ENCODE measurements around the gene KIAA0232.
"Not testable (repeated sequence)": the region's sequence is repeated elsewhere in the genome, so short reads cannot be mapped to it uniquely, and the experiment has no call there.

The KIAA0232 gene

GRCh38 chr4:6881908-6882307 is 99.4 kb downstream of the KIAA0232 start:
- DNase-seq (ENCODE audit: low read depth), result no peak

DNA sequence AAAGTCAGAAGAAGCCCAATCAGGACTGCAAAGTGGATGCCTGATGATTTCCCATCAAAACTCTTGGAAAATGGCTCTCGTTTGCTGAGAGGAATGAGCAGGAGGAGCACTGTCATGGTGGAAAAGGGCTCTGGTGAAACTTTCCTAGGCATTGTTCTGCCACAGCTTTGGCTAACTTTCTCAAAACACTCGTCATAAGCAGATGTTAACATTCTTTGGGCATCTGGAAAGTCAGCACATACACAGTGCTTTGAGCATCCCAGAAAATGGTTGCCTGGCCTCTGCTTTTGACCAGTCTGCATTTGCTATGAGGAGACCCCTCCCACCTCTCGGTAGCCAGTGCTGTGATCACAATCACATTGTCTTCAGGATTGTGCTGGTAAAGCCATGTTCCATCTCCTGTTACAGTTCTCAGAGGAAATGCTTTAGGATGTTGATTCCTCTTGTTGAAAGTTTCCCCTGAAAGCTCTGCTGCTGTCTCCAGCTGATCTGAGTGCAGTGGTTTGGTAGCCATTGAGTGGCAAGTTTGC is 101.9 kb downstream of the KIAA0232 start:
- DNase-seq (ENCODE audit: low read depth), result no peak

GRCh38 chr4:6885953-6886557 is 103.5 kb downstream of the KIAA0232 start:
- no peak for DNase-seq (ENCODE audit: low read depth)

GRCh38 chr4:6886886-6887285 is 104.4 kb downstream of the KIAA0232 start:
- no peak for DNase-seq (ENCODE audit: low read depth)

- DNase-seq (ENCODE audit: low read depth), result no peak
These were observed 105.3 kb downstream of the KIAA0232 start for GRCh38 chr4:6887591-6888371.

- DNase-seq (ENCODE audit: low read depth), result no peak
These were observed 106.1 kb downstream of the KIAA0232 start for GRCh38 chr4:6888506-6889071.

GRCh38 chr4:6889101-6889735 is 106.7 kb downstream of the KIAA0232 start:
- DNase-seq (ENCODE audit: low read depth), result no peak

DNA sequence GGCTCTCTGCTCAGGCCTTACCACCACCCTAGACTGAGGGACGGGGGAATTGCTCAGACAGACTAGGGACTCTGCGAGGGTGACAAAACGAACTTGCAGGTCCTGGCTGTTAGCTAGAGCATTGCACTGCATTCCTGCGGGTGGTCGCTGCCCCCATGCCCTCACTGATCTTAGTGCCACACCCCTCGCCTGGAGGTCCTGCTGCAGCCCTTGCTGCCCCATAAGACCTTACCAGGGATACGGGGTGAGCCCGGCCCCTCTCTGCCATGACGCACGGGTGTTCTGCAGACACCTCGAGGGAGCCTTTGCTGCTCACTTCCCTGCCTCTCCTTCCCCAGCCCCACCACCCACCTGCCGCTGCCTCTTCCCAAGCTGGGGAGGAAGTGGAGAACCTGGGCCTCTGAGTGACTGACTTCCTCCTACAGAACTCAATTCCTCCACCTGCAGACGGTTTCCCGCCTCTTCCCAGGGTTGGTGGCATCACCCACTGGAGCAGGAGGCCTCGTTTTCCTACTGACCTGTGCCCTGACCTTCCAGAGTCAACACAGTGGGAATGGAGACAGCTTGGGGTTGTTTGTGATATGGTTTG is 107.3 kb downstream of the KIAA0232 start:
- DNase-seq (ENCODE audit: low read depth), result no peak

DNA sequence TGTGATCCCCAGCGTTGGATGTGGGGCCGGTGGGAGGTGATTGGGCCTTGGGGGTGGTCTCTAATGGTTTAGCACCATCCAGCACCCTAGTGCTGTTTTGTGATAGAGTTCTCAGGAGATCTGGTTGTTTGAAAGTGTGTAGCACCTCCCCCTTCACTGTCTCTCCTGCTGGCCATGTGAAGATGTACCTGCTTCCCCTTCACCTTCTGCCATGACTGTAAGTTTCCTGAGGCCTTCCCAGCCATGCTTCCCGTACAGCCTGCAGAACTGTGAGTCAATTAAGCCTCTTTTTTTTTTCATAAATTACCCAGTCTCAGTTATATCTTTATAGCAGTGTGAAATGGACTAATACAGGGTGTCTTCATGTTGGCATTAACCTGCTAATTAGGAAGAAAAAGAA is 107.8 kb downstream of the KIAA0232 start:
- no peak for DNase-seq (ENCODE audit: low read depth)

DNA sequence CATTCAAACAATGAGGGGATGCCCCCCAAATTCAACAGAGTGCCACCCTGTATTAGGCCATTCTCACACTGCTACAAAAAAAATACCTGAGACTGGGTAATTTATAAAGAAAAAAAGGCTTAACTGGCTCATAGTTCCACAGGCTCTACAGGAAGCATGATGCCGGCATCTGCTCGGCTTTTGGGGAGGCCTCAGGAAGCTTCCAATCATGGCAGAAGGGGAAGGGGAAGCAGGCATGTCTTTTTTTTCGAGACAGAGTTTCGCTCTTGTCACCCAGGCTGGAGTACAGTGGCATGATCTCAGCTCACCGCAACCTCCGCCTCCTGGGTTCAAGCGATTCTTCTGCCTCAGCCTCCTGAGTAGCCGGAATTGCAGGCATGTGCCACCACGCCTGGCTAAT is 108.4 kb downstream of the KIAA0232 start:
- DNase-seq (ENCODE audit: low read depth), result not testable (repeated sequence)

DNA sequence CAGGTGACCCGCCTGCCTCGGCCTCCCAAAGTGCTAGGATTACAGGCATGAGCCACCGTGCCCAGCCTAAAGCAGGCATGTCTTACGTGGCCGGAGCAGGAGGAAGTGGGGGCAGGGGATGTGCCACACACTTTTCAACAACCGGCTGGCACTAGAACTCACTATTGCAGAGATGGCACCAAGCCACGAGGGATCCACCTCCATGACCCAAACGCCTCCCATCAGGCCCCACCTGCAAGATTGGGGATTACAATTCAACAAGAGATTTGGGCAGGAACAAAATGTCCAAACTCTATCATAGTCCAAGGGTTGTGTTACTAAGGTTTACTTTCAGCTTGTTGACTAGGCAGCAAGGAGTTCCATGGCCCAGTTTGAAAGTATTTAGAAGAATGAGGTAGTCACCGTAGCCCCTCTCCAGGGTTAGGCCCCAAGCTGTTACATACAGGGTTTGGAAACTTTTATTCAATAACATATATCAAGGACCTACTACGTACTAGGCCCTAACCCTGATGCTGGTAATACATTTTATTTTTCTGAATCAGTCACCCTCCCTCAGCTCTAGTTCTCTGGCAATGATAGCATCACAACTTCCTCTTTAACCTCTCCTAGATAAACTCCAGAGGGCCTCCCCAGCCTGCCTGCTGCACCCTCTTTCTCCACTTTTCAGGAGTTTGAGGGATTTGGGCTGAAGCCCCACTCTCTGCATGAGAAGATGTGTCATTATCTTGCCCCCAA is 109.1 kb downstream of the KIAA0232 start:
- DNase-seq (ENCODE audit: low read depth), result no peak

GRCh38 chr4:6892190-6892908 is 109.8 kb downstream of the KIAA0232 start:
- DNase-seq (ENCODE audit: low read depth), result no peak

DNA sequence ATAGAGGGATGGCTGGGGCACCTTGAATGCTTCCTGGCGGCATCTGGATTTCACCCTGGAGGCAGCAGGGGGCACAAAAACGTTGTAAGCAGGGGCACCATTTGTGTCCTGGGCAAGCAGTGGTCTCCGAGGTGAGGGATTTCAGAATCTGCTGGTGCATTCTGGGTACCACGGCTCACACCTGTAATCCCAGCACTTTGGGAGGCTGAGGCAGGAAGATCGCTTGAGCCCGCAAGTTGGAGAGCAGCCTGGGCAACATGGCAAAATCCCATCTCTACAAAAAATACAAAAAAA is 110.3 kb downstream of the KIAA0232 start:
- no peak for DNase-seq (ENCODE audit: low read depth)

- no peak for DNase-seq (ENCODE audit: low read depth)
These were observed 111.0 kb downstream of the KIAA0232 start for GRCh38 chr4:6893449-6894085.

- no peak for DNase-seq (ENCODE audit: low read depth)
These were observed 111.6 kb downstream of the KIAA0232 start for GRCh38 chr4:6894086-6894478.

GRCh38 chr4:6894528-6895498 is 112.3 kb downstream of the KIAA0232 start:
- no peak for DNase-seq (ENCODE audit: low read depth)

GRCh38 chr4:6896035-6896434 is 113.5 kb downstream of the KIAA0232 start:
- no peak for DNase-seq (ENCODE audit: low read depth)

DNA sequence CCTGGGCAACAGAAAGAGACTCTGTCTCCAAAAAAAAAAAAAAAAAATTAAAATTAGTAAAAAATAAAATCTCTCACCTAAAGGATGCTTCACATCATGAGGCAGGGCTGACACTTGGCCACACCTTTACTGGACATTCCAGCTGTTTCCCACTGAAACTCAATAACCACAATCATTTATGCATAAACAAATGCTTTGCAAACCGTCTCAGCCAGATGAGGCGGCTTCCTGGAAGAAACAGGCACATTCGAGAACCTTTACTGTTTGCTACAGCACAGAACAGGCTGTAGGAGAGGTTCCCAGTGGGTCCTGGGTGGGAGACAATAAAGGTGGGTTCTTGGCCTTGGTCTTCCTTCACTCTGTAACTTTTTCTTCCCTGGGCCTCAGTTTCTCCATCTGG is 116.2 kb downstream of the KIAA0232 start:
- no peak for DNase-seq (ENCODE audit: low read depth)

DNA sequence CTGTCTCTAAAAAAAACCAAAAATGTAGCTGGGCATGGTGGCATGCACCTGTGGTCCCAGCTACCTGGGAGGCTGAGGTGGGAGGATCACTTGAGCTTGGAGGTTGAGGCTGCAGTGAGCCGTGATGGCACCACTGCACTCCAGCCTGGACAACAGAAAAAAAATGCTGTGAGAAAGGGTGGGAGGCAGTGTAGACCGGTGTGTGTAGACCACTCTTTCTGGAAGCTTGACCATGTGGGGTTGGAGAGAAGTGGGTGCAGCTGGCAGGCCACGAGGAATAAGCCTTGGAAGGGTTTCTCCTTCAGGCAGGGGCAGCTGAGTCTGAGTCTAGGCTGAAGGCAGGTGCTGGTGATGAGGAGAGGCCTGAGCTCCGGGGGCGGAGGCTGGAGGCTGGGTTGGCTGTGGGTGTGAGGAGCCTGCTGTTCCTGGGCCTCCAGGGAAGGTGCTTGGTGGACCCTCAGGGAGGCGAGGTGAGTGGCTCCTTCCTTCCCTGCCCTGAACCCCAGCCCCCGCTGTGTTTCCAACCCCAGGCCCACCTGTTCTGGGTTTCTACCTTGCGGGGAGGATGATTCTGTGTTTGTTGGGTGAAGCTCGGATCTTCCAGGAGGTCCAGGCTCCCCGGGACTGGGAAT is 117.8 kb downstream of the KIAA0232 start:
- DNase-seq (ENCODE audit: low read depth), result no peak
